ENCODE results near the gene SHLD1. TPM values are rescaled to one million over a fixed set of nuclear protein-coding genes. Genes with fewer than 3 reads are reported as not detected.

SHLD1 gene
- total RNA-seq, 4 donors from 2014 or later = 1.7 to 4.2 (median 3.4) TPM

GRCh38 chr20:5820738-5821137, 70.5 kb downstream of the SHLD1 start:
- intact Hi-C loops (cut with DNase I; ENCODE audit: low total_unique reads) = no loop called here
- TF ChIP-seq, protein P1, sequence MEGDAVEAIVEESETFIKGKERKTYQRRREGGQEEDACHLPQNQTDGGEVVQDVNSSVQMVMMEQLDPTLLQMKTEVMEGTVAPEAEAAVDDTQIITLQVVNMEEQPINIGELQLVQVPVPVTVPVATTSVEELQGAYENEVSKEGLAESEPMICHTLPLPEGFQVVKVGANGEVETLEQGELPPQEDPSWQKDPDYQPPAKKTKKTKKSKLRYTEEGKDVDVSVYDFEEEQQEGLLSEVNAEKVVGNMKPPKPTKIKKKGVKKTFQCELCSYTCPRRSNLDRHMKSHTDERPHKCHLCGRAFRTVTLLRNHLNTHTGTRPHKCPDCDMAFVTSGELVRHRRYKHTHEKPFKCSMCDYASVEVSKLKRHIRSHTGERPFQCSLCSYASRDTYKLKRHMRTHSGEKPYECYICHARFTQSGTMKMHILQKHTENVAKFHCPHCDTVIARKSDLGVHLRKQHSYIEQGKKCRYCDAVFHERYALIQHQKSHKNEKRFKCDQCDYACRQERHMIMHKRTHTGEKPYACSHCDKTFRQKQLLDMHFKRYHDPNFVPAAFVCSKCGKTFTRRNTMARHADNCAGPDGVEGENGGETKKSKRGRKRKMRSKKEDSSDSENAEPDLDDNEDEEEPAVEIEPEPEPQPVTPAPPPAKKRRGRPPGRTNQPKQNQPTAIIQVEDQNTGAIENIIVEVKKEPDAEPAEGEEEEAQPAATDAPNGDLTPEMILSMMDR (IDR thresholded peaks at IDR 0.05) = no peak
- no peak for TF ChIP-seq POLR2A (IDR thresholded peaks at IDR 0.05)
- no peak overlapping the region for H3K4me3 ChIP-seq (ENCODE audit: low read depth, poor library complexity, severe bottlenecking)
- WGBS, 2 donors = 53 to 57% methylated on average over 1 of the region's 1 CpG
- DNase-seq (ENCODE audit: low spot score in 2 of 2) = no peak

- intact Hi-C loops (cut with DNase I; ENCODE audit: low total_unique reads) = no loop called here
- no peak for DNase-seq (ENCODE audit: low spot score in 2 of 2)
- no peak overlapping the region for H3K4me3 ChIP-seq (ENCODE audit: low read depth, poor library complexity, severe bottlenecking)
- TF ChIP-seq POLR2A (IDR thresholded peaks at IDR 0.05) = no peak
- TF ChIP-seq, protein P1 (IDR thresholded peaks at IDR 0.05) = no peak
- WGBS, 2 donors = 54 to 76% methylated on average over 4 of the region's 4 CpGs
Measured at GRCh38 chr20:5821627-5822215, 71.5 kb downstream of the SHLD1 start.

GRCh38 chr20:5822569-5822968, 72.4 kb downstream of the SHLD1 start:
- H3K4me3 ChIP-seq (ENCODE audit: low read depth, poor library complexity, severe bottlenecking) = no peak overlapping the region
- intact Hi-C loops (cut with DNase I; ENCODE audit: low total_unique reads) = no loop called here
- 76 to 77% methylated on average over 3 of the region's 3 CpGs for WGBS, 2 donors
- no peak for TF ChIP-seq POLR2A (IDR thresholded peaks at IDR 0.05)
- TF ChIP-seq, protein P1 (IDR thresholded peaks at IDR 0.05) = no peak
- DNase-seq (ENCODE audit: low spot score in 2 of 2) = no peak

- TF ChIP-seq, protein P1 (IDR thresholded peaks at IDR 0.05) = no peak
- no peak for TF ChIP-seq POLR2A (IDR thresholded peaks at IDR 0.05)
Measured at GRCh38 chr20:5825130-5825719, 75.0 kb downstream of the SHLD1 start.

GRCh38 chr20:5827098-5827853, 77.1 kb downstream of the SHLD1 start:
- DNase-seq (ENCODE audit: low spot score in 2 of 2) = no peak
- TF ChIP-seq, protein P1 (IDR thresholded peaks at IDR 0.05) = no peak
- intact Hi-C loops (cut with DNase I; ENCODE audit: low total_unique reads) = no loop called here

More at GRCh38 chr20:5825130-5825719, 75.0 kb downstream of the SHLD1 start:
- intact Hi-C loops (cut with DNase I; ENCODE audit: low total_unique reads) = no loop called here
- H3K4me3 ChIP-seq (ENCODE audit: low read depth, poor library complexity, severe bottlenecking) = no peak overlapping the region
- no peak for DNase-seq (ENCODE audit: low spot score in 2 of 2)
- WGBS, 2 donors = 61 to 64% methylated on average over 9 of the region's 9 CpGs

More at GRCh38 chr20:5827098-5827853, 77.1 kb downstream of the SHLD1 start:
- no peak overlapping the region for H3K4me3 ChIP-seq (ENCODE audit: low read depth, poor library complexity, severe bottlenecking)
- WGBS, 2 donors = 86 to 91% methylated on average over 15 of the region's 15 CpGs

All from lower leg skin (tissue), 4 donors.